Measurements from ENCODE around the gene TBC1D4. TPM values are rescaled to one million over a fixed set of nuclear protein-coding genes. Genes with fewer than 3 reads are reported as not detected.

TBC1D4 gene
- total RNA-seq, 4 donors from 2014 or later, result 49.9 to 279 (median 211) TPM

DNA sequence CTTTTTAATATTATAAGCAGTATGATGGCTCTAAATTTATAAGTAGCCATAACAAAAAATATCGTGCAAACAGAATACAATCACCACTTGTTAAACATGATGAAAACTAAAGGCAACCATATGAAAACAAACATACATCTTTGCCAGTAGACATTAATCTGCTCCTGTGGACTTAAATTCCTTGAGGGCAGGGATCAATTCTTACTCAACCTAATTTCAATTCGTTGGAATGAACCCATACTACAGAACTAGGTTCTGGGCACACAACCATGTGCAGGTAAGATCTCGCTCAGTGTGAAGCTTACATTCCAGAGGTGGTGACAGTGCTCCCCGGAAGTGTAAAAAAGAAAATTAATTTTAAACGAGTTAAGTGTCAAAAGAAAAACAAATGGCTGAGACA, 13.4 kb downstream of the TBC1D4 start:
- no peaks in the 10 kb centered on the region for H3K36me3 ChIP-seq
- intact Hi-C loops (cut with DNase I; ENCODE audit: low total_unique reads), result no loop called here
- no peaks in the 10 kb centered on the region for H3K9me3 ChIP-seq
- peak overlapping the region; percentile 67 to 98 (median 84) for H3K27ac ChIP-seq
- TF ChIP-seq POLR2A (IDR thresholded peaks at IDR 0.05) (no peak), CTCF (IDR thresholded peaks at IDR 0.05 in 4 of 5, conservative IDR thresholded peaks at IDR 0.05 in 1 of 5) (no peak)
- H3K27me3 ChIP-seq, result no peaks in the 10 kb centered on the region
- H3K4me3 ChIP-seq, result peak overlapping the region in 3 of 4 donors; percentile 0 to 35 (median 23)
- H3K4me1 ChIP-seq, result peaks cover 72 to 83% of the 10 kb centered on the region in 2 donors
- no peak for DNase-seq
- in situ Hi-C loops (cut with MboI; ENCODE audit: low sequenced_read_pairs in 4 of 4), result no loop called here
- no peak for ATAC-seq

DNA sequence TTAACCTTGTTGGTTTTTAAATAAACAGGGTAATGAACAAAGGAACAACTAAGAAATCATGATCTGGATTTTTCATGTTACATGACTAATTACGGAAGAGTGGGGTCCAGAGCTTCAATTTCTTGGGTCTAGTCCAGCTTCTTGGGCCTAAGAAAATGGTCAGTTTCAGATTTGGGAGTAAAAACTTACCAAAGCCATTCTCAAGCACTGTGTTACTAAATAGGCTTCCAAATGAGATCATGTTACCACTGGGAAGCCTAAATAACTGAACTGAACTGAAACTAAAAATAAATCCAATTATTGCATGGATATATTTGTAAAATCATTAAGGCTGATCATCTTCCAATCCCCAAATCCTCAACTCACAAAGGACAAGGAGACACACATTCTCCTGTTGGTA, 13.9 kb downstream of the TBC1D4 start:
- peak in 1 of 2 donors; percentile 49 for ATAC-seq

GRCh38 chr13:75467040-75467728, 14.8 kb downstream of the TBC1D4 start:
- Histone ChIP-seq H3K4me3 (no peak overlapping the region), H3K27ac (peak overlapping the region; percentile 67 to 98 (median 84)), H3K27me3 (no peaks in the 10 kb centered on the region), H3K4me1 (peaks cover 70 to 83% of the 10 kb centered on the region in 2 donors), H3K9me3 (no peaks in the 10 kb centered on the region), H3K36me3 (no peaks in the 10 kb centered on the region)
- in situ Hi-C loops (cut with MboI; ENCODE audit: low sequenced_read_pairs in 4 of 4), result no loop called here
- DNase-seq (no peak), ATAC-seq (no peak)
- intact Hi-C loops (cut with DNase I; ENCODE audit: low total_unique reads), result no loop called here
- TF ChIP-seq POLR2A (IDR thresholded peaks at IDR 0.05) (no peak), CTCF (IDR thresholded peaks at IDR 0.05 in 4 of 5, conservative IDR thresholded peaks at IDR 0.05 in 1 of 5) (no peak)

More for the DNA sequence above, 13.9 kb downstream of the TBC1D4 start:
- Histone ChIP-seq H3K9me3 (no peaks in the 10 kb centered on the region), H3K36me3 (no peaks in the 10 kb centered on the region), H3K27me3 (no peaks in the 10 kb centered on the region), H3K4me1 (peaks cover 70 to 84% of the 10 kb centered on the region in 2 donors), H3K4me3 (peak overlapping the region in 3 of 4 donors; percentile 0 to 35 (median 23)), H3K27ac (peak overlapping the region; percentile 67 to 98 (median 84))
- TF ChIP-seq CTCF (IDR thresholded peaks at IDR 0.05 in 4 of 5, conservative IDR thresholded peaks at IDR 0.05 in 1 of 5) (no peak), POLR2A (IDR thresholded peaks at IDR 0.05) (no peak)
- intact Hi-C loops (cut with DNase I; ENCODE audit: low total_unique reads), result no loop called here
- no peak for DNase-seq
- in situ Hi-C loops (cut with MboI; ENCODE audit: low sequenced_read_pairs in 4 of 4), result no loop called here

DNA sequence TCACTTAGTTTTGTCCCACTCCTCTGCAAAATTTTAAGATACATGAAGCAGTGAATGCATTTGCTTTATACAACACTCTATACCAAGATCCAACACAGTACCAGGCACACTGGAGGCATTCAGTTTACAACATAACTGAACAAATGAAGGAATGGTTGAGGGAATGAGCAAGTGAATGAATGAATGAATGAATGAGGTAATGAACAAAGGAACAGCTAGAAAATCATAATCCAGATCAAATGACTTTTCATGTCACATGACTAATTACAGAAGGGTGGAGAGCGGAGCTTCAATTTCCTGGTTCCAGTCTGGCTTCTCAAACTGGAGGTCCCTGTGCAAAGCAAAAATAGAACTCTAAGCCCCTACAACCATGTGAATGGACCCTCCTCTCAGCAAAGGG, 16.7 kb downstream of the TBC1D4 start:
- peak overlapping the region; percentile 78 to 98 (median 92) for H3K27ac ChIP-seq
- in situ Hi-C loops (cut with MboI; ENCODE audit: low sequenced_read_pairs in 4 of 4) (no loop called here), intact Hi-C loops (cut with DNase I; ENCODE audit: low total_unique reads) (no loop called here)
- no peak for DNase-seq
- peaks cover 79 to 88% of the 10 kb centered on the region in 2 donors for H3K4me1 ChIP-seq
- H3K4me3 ChIP-seq, result no peak overlapping the region
- no peaks in the 10 kb centered on the region for H3K36me3 ChIP-seq
- no peak for TF ChIP-seq CTCF (IDR thresholded peaks at IDR 0.05 in 4 of 5, conservative IDR thresholded peaks at IDR 0.05 in 1 of 5)
- no peaks in the 10 kb centered on the region for H3K9me3 ChIP-seq
- ATAC-seq, result no peak
- H3K27me3 ChIP-seq, result no peaks in the 10 kb centered on the region
